Neural cell (in vitro differentiated cells): ENCODE results near the gene ZNF195.
"Not testable (repeated sequence)": the region's sequence is repeated elsewhere in the genome, so short reads cannot be mapped to it uniquely, and the experiment has no call there.

Source experiments
- CTCF ChIP-seq: fragments of 450-650 bp; IDR thresholded peaks from 2 replicates; pipeline ENCODE4 v1.5.1; 2014; ENCODE audit warnings: antibody characterized with exemption, mild to moderate bottlenecking, moderate library complexity; ENCODE audit not compliant: poor library complexity, severe bottlenecking
- EZH2 ChIP-seq: fragments of 200-600, 300-800 bp; shearing (Covaris generic), sonication (generic); IDR thresholded peaks from 2 replicates; pipeline ENCODE4 v1.6.1; 2014; ENCODE audit warnings: antibody characterized with exemption, low read length, borderline replicate concordance, mild to moderate bottlenecking; ENCODE audit not compliant: insufficient read depth, poor library complexity, severe bottlenecking
- POLR2AphosphoS5 ChIP-seq: IDR thresholded peaks from 2 replicates; pipeline ENCODE4 v1.6.1; 2012
- RAD21 ChIP-seq: fragments of 450-650 bp; conservative IDR thresholded peaks from 2 replicates; pipeline ENCODE4 v1.6.1; 2014; ENCODE audit warnings: antibody characterized with exemption, mild to moderate bottlenecking, moderate library complexity
- TAF1 ChIP-seq: IDR thresholded peaks from 2 replicates; pipeline ENCODE4 v1.6.1; 2012; ENCODE audit warnings: low read depth

DNA sequence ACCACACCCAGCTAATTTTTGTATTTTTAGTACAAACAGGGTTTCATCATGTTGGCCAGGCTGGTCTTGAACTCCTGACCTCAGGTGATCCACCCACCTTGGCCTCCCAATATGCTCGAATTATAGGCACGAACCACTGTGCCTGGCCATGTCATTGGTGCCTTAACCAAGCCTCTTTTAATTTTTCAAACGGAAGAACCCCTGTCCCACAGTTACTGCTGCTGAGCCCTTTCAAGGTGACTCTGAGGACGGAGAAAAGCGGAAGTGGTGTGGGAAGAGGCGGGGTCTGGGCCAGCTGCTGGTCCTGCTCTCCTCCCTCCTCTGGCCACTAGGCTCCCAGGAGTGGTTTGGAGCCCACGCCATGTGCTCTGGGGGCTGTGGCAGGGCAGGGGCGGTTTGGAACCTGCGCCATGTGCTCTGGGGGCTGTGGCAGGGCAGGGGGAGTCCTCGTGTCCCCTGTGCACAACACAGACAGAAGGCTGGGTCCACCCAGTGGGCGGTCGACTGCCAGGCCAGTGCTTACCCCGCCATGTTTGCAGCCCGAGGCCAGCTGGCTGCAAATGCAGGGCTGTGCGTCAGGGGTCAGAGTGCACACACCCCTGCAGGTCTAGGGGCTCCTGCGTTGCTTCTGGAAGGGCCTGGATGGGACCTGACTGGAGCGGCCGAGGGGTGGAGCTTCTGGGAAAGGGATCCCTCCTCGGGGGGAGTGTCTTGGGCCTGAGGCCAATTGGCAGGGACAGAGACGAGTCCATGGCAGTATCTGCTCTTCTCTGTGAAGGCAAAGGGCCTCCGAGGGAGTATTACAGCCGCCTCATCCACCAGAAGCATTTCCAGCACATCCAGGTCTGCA is 25.4 kb upstream of the ZNF195 start:
- not testable (repeated sequence) for TF ChIP-seq CTCF, POLR2AphosphoS5, RAD21, EZH2, TAF1
